HG02970 (cell line): ENCODE measurements around the gene MDFIC2.
"Not testable (repeated sequence)": the region's sequence is repeated elsewhere in the genome, so short reads cannot be mapped to it uniquely, and the experiment has no call there.

ENCODE experiments used
- ATAC-seq: cut with Tn5 transposase; IDR thresholded peaks from one replicate; pipeline ENCODE4 v1.9.1; 2021; ENCODE audit warnings: mild to moderate bottlenecking, moderate library complexity, moderate number of reproducible peaks; ENCODE audit not compliant: unreplicated experiment, low FRiP score

The MDFIC2 gene

GRCh38 chr3:70264122-70264780, 48.2 kb downstream of the MDFIC2 start:
- ATAC-seq: no peak

DNA sequence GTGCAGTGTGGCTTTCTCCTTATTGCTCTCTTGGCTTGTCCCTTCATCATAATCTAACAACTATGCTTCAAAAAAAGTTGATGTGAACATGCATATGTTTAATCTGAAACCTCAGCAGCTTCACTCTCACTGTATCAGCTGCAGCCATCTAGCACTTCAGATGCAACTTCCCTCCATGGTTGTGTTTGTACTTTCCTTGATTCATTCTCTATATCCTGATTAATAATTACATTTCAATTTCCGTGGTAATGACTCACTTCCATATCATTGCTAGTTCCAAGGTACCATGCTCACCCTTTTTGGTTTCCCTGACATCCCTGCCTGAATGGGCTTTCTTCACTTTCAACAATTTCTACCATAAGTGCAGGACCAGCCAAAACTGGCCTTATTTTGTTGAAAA, 51.2 kb downstream of the MDFIC2 start:
- no peak for ATAC-seq

GRCh38 chr3:70256566-70256965, 55.9 kb downstream of the MDFIC2 start:
- no peak for ATAC-seq

DNA sequence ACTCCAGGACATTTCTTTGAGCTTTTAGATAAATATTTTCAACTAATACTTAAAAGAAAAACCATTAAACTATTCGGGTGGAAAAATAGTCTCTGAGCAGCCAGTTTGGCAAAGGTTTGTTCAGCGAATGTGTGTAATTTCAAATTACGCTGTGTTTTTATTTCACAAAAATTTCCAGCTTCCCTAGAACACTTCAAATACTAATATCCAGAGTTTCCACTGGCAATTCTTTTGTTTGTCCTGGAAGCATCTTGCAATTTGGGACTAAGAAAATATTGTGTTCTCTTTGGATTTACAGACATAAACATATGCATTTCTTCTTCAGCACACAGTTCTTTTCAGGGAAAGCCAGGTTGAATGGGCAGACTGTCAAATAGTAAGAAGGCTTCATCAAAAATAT, 61.9 kb downstream of the MDFIC2 start:
- no peak for ATAC-seq

DNA sequence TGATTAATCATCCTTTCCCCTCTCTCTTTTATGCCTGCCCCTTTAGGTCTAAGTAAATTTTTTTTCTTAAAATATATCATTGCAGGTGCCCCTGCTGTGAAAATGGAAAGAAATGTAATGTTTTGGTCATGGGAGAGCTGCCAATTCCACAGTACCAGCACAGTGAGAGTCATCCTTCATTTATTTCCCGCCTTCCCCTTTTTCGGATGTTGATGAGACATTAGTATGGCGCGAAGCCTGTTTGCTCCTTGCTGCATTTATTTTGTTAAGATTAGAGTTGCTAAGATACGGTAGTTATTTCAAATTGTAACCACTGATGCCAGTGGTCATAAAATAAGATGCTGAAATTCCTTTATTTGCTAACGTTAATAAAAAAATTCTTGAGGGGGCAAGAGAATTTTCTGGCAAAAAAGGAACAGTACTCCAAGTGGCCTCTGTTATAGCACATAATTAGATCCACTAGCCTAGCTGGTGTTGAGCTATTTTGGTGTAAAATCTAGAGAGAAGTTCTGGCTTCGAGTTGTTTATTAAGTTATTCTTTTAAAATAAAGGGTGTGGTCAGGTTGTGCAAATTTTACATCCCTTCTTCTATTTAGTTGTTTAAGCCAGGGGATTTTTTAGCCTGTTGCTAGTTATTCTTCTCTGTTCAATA, 62.8 kb downstream of the MDFIC2 start:
- ATAC-seq: no peak

DNA sequence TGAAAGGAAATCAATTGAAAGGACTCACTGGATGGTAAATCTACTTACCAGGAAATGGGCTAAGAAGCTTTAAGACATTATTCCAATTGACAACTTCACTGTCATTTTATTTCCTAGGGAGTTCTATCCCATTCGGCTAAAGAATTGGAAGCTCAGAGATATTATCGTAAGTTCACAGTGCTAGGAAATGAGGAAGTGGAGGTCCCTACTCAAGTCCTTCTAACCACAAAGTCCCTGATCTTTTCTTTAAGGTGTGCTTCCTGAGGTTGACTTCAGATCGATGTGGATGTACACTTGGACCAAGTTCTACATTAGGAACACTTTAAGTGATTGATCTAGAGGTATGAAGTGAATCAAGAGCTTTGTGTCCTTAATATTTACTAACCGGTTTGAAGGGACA, 63.6 kb downstream of the MDFIC2 start:
- no peak for ATAC-seq

DNA sequence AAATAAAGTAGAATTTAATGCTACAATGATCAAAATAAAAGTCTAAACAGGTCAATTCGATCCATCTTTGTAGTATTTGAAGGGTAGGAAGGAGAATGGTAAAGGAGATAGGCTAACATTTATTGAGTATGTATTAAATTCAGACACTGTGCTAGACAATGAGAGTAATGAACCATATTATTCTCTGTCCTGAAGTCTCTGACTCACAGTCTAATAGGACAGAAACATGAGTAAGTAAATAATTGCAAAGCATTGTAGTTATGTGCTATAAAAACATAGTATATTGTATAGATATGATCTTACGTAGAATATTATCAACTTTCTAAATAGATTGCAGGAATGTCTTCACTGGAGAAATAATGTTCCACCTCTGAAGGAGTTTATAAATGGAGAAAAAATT, 64.5 kb downstream of the MDFIC2 start:
- no peak for ATAC-seq

- ATAC-seq: no peak
Measured at GRCh38 chr3:70245746-70246525, 66.5 kb downstream of the MDFIC2 start.

GRCh38 chr3:70244422-70244821, 68.0 kb downstream of the MDFIC2 start:
- no peak for ATAC-seq

DNA sequence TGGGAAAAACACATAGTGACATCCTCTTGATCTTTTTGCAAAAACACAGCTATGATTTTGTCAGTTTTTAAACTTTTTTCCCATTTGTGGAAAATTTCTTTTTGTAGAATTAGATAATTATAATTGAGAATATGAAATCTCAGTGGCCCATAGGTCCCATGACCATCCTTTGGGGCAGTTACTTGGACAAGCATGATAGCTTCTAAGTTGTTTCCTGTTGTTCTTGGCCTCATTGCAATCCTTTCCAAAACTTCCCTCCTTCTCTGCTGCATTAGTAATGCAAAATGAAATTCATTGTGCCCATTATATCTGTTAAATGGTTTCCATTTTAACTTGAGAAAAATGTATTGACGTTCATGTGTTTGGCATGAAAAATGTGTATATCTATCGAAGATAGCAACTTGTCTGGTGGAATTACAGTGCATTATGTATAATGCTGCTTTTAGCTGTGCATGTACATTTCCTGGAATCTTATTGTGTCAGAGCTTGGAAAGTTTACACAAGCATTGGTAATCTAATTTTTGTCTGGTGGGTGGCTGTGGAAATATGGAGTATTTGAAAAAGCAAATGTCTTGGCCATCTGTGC, 70.0 kb downstream of the MDFIC2 start:
- no peak for ATAC-seq

- no peak for ATAC-seq
Measured at GRCh38 chr3:70233812-70234211, 78.6 kb downstream of the MDFIC2 start.

DNA sequence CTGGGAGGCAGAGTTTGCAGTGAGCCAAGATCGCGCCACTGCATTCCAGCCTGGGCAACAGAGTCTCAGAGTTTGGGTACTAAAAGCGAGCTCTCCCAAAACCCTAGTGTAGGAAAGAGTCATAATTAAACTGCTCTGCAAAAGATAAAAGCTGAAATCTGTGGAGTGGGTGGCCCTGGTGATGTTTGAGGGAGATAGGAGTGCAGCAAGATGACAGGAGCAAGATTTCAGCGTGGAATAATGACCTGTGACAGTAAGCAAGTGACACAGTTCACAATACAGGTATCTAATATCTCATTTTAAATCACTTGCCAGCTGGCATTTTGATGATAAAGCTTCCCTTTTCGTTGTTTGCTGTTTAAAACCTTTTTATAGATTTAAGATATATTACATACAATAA, 79.3 kb downstream of the MDFIC2 start:
- ATAC-seq: no peak

DNA sequence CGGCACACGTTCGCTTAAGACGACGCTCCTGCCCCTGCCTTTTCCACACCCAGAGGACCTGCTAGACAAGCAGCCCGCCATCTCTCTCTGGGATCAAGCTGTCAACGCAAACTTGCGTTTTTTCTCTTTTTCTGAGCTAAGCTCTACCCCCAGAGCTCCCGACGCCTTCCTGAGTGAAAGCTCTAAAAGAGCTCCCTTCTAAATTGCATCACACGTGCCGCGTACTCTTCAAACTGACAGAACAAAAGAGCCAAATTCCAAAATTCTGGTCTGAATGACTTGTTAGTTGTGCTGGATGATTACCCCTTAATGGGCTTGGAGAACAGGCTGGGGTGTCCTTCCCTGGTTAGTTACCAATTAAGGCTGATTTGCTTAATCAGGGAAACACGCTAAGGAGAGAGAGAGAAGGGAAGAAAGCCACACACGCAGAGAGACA, 81.2 kb downstream of the MDFIC2 start:
- ATAC-seq: no peak

GRCh38 chr3:70227437-70227836, 85.0 kb downstream of the MDFIC2 start:
- ATAC-seq: no peak

DNA sequence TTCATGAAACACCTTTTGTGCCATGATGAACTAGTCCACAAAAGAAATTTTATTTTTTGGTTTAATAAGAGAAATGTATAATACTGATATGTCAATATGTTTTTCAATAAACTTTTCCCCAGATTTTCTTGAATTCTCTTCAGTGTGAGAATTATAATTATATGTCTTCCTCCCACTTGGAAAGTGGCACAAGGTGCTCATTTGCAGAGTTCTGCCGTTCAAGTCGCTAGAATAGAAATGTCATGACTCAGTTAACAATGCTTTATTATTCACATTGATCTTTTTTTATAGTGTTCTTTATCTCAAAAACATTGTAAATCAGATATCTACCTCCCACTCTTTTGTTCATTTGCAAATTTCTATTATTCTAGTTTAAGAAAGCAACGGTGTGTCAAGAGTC, 87.3 kb downstream of the MDFIC2 start:
- ATAC-seq: no peak

DNA sequence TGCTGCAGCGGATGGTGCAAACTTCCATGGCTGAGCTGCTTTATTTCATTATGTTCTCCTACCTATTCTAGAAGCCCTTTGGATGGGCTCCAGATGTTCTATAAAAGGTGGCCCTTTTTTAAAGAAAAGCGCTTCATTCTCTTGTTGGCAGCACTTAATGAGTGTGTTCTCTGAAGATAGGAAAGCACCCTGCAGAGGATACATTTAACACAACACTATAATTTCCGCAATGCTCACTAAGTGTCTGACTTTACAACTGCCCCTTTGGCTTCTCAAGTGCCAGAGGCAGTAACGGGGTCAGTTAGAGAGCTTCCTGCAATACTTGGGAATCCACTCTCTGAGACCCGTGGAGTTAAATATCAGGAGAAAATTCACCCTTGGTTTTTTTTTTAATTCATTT, 88.1 kb downstream of the MDFIC2 start:
- ATAC-seq: no peak

DNA sequence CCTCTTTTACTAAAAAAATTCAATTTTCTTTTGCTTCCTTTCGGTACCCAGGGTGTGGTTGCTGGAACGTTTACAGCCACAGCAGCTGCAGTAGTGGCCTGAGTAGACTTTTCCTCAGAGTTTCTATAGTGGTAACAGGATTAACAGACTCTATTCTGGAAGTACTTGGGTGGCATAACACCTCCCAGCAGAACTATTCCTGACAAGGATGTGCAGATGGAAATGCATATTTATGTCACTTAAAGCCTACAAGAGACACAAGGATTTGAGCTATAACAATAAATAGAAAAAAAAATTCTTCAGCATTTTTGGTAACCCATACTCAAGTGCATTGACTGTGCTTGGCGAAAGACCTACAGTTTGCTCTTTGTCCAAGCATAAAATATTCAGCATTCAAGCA, 94.0 kb downstream of the MDFIC2 start:
- ATAC-seq: no peak

GRCh38 chr3:70211274-70211673, 101.2 kb downstream of the MDFIC2 start:
- ATAC-seq: not testable (repeated sequence)

DNA sequence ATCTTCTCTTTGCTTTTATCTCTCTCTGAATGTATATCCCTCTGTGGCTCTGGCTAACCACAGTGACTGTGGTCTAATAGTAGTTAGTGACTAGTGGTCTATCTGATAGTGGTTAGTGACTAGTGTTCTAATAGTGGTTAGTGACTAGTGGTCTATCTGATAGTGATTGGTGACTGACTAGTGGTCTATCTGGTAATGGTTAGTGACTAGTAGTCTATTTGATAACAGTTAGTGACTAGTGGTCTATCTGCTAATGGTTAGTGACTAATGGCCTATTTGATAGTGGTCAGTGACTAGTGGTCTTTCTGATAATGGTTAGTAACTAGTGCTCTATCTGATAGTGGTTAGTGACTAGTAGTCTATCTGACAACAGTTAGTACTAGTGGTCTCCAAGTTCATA, 110.5 kb downstream of the MDFIC2 start:
- no peak for ATAC-seq

GRCh38 chr3:70189884-70190473, 122.5 kb downstream of the MDFIC2 start:
- no peak for ATAC-seq

GRCh38 chr3:70186221-70186620, 126.2 kb downstream of the MDFIC2 start:
- ATAC-seq: no peak
